ENCODE measurements around the gene FAM98B.

FAM98B gene

DNA sequence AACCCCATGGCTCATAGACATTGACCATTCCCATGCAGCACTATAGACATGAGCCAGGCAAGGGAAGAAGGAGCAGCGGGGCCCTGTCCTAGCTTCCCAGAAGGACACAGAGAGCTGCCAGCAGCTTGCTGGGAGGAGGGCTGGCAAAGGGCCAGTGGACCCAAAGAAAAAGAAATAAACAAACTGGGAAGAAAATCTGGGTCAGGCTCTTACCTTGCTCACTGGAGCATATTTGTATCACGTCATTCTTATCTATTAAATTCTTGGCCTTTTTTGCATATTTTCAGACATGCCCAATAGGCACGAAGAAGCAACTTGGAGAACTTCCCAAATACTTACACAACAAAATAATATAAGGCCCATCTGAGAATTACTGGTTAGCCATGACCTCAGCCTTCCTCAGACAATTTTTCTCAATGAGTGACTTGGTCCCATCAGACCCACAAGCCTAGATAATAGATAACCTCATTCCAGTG, 82.3 kb downstream of the FAM98B start:
- Histone ChIP-seq H3K4me1 (ENCODE audit: control insufficient read depth, low read depth, low read length) (no peaks in the 10 kb centered on the region), H3K18ac (ENCODE audit: low read length) (no peak overlapping the region), H2BK120ac (ENCODE audit: low read depth, low read length) (no peak overlapping the region), H3K36me3 (ENCODE audit: control insufficient read depth, insufficient read depth, low read length) (no peaks in the 10 kb centered on the region), H3K4me2 (ENCODE audit: low read length) (no peak overlapping the region), H3K23ac (ENCODE audit: low read length) (no peak overlapping the region), H3K4me3 (ENCODE audit: low read length) (no peak overlapping the region), H3K4ac (ENCODE audit: low read depth, low read length) (no peak overlapping the region), H2AK5ac (ENCODE audit: low read length) (no peak overlapping the region), H3K79me2 (ENCODE audit: control insufficient read depth, insufficient read depth, low read length) (no peaks in the 10 kb centered on the region), H3K56ac (ENCODE audit: low read length) (no peak overlapping the region), H2BK15ac (replicated peaks; ENCODE audit: low read depth) (no peak overlapping the region), H3K27ac (ENCODE audit: low read depth, low read length) (no peak overlapping the region), H3K27me3 (ENCODE audit: insufficient read depth, low read length, poor library complexity) (no peaks in the 10 kb centered on the region), H3K9ac (ENCODE audit: low read length) (no peak overlapping the region), H4K5ac (ENCODE audit: low read length) (no peak overlapping the region), H4K8ac (ENCODE audit: low read depth, low read length) (no peak overlapping the region), H2BK5ac (ENCODE audit: low read length) (no peak overlapping the region), H3K79me1 (ENCODE audit: low read length) (no peaks in the 10 kb centered on the region)
- no peak for DNase-seq
- no CpG with 5 or more reads among the region's 3 CpGs for WGBS (ENCODE audit: extremely low coverage, insufficient coverage, low lambda C conversion rate)

All from mesendoderm (in vitro differentiated cells).